GM23338 (cell line): ENCODE data around the gene MORC2. TPM values are rescaled to one million over a fixed set of nuclear protein-coding genes. Genes with fewer than 3 reads are reported as not detected.

Source experiments
- ATAC-seq: fragments of 200-7000 bp; cut with Tn5 transposase; 3 replicates; pipeline ENCODE4 v1.9.1; 2020
- DNase-seq: peaks from one replicate; pipeline ENCODE4 v3.0.0-alpha.2; 2015; ENCODE audit warnings: low spot score
- H2AFZ ChIP-seq: fragments of 200-600 bp; sonication (generic); 2 replicates; pipeline ENCODE4 v1.8.0; 2016; ENCODE audit warnings: antibody characterized with exemption, mild to moderate bottlenecking, moderate library complexity
- H3F3A ChIP-seq: fragments of 200-600 bp; sonication (generic); replicated peaks from 2 replicates; pipeline ENCODE4 v1.8.0; 2017; ENCODE audit warnings: antibody characterized with exemption, mixed run types, low read depth
- H3K27ac ChIP-seq: fragments of 200-600 bp; sonication (generic); 2 replicates; pipeline ENCODE4 v1.6.1; 2016; ENCODE audit warnings: low read depth
- H3K27me3 ChIP-seq: fragments of 200-600 bp; sonication (generic); 2 replicates; pipeline ENCODE4 v1.8.0; 2016; ENCODE audit warnings: mild to moderate bottlenecking, mixed run types, moderate library complexity; ENCODE audit not compliant: insufficient read depth
- H3K36me3 ChIP-seq: fragments of 200-600 bp; sonication (generic); 2 replicates; pipeline ENCODE4 v1.8.0; 2016; ENCODE audit warnings: mild to moderate bottlenecking; ENCODE audit not compliant: insufficient read depth
- H3K4me1 ChIP-seq: fragments of 200-600 bp; sonication (generic); 2 replicates; pipeline ENCODE4 v1.8.0; 2016; ENCODE audit warnings: mild to moderate bottlenecking, moderate library complexity; ENCODE audit not compliant: insufficient read depth
- H3K4me2 ChIP-seq: fragments of 200-600 bp; sonication (generic); 2 replicates; pipeline ENCODE4 v1.7.1; 2017; ENCODE audit warnings: mixed run types
- H3K4me3 ChIP-seq: fragments of 200-600 bp; sonication (generic); 2 replicates; pipeline ENCODE4 v1.6.1; 2016; ENCODE audit warnings: mixed run types
- H3K79me2 ChIP-seq: fragments of 200-600 bp; sonication (generic); replicated peaks from 2 replicates; pipeline ENCODE4 v1.8.0; 2017; ENCODE audit warnings: mild to moderate bottlenecking; ENCODE audit not compliant: insufficient read depth
- H3K9me2 ChIP-seq: fragments of 200-600 bp; sonication (generic); 2 replicates; pipeline ENCODE4 v1.8.0; 2017; ENCODE audit not compliant: insufficient read depth
- H4K20me1 ChIP-seq: fragments of 200-600 bp; sonication (generic); replicated peaks from 2 replicates; pipeline ENCODE4 v1.8.0; 2017; ENCODE audit warnings: mild to moderate bottlenecking; ENCODE audit not compliant: insufficient read depth
- H3K27ac Mint-ChIP-seq: 2 replicates; pipeline ENCODE4 v1.8.0; 2020; ENCODE audit warnings: inconsistent platforms, mild to moderate bottlenecking, moderate library complexity, mixed read lengths
- H3K27me3 Mint-ChIP-seq: 3 replicates; pipeline ENCODE4 v1.8.0; 2022; ENCODE audit warnings: low read depth, mild to moderate bottlenecking, moderate library complexity, mixed read lengths, inconsistent platforms; ENCODE audit not compliant: insufficient read depth, poor library complexity
- H3K36me3 Mint-ChIP-seq: 3 replicates; pipeline ENCODE4 v1.8.0; 2021; ENCODE audit warnings: low read depth, mild to moderate bottlenecking, inconsistent platforms, moderate library complexity, mixed read lengths
- H3K4me1 Mint-ChIP-seq: 3 replicates; pipeline ENCODE4 v1.8.0; 2020; ENCODE audit warnings: mild to moderate bottlenecking, inconsistent platforms, mixed read lengths
- H3K4me3 Mint-ChIP-seq: 3 replicates; pipeline ENCODE4 v1.8.0; 2021; ENCODE audit warnings: moderate library complexity, mild to moderate bottlenecking, inconsistent platforms, mixed read lengths
- H3K9me3 Mint-ChIP-seq: 3 replicates; pipeline ENCODE4 v1.8.0; 2020; ENCODE audit warnings: moderate library complexity, mild to moderate bottlenecking, inconsistent platforms, mixed read lengths
- CREB1 ChIP-seq: fragments of 250-450 bp; sonication (Bioruptor Pico); IDR thresholded peaks from 2 replicates; pipeline ENCODE4 v1.5.0; 2020; ENCODE audit warnings: low read depth, mild to moderate bottlenecking, moderate library complexity
- EZH2 ChIP-seq: fragments of 200-600 bp; sonication (generic); IDR thresholded peaks from one replicate; pipeline ENCODE4 v1.8.0; 2017; ENCODE audit warnings: antibody characterized with exemption, mild to moderate bottlenecking, low read depth; ENCODE audit not compliant: unreplicated experiment
- JUNB ChIP-seq: IDR thresholded peaks from one replicate; pipeline ENCODE4 v1.6.1; 2016; ENCODE audit warnings: antibody characterized with exemption; ENCODE audit not compliant: unreplicated experiment
- NANOG ChIP-seq: IDR thresholded peaks from 2 replicates; pipeline ENCODE4 v1.6.1; 2016; ENCODE audit warnings: antibody characterized with exemption, borderline replicate concordance
- ZNF114 ChIP-seq: fragments of 250-450 bp; sonication (Bioruptor Pico); IDR thresholded peaks from 2 replicates; pipeline ENCODE4 v1.5.0; 2020; ENCODE audit warnings: mild to moderate bottlenecking, moderate library complexity
- polyA plus RNA-seq: library from polyadenylated mRNA; unstranded; fragments of >200 nt; fragmentation: Nextera tagmentation; extraction: Ambion mirVana; gene quantifications from 2 replicates; pipeline ENCODE4 v1.2.1, GENCODE V29; 2016
- total RNA-seq: library from RNA; depleted of rRNA; stranded (reverse); fragments of >200 nt; shearing (Covaris generic); gene quantifications from 2 replicates; pipeline ENCODE4 v1.2.3, GENCODE V29; 2014
- TF ChIP-seq, protein P1 (sequence below): fragments of 250-450 bp; sonication (Bioruptor Pico); IDR thresholded peaks from 2 replicates; pipeline ENCODE4 v1.5.0; 2020; ENCODE audit warnings: mild to moderate bottlenecking, moderate library complexity

Gene MORC2
- total and polyA plus RNA-seq, 2 experiments from 2014 or later: 33.1 to 63.8 TPM

DNA sequence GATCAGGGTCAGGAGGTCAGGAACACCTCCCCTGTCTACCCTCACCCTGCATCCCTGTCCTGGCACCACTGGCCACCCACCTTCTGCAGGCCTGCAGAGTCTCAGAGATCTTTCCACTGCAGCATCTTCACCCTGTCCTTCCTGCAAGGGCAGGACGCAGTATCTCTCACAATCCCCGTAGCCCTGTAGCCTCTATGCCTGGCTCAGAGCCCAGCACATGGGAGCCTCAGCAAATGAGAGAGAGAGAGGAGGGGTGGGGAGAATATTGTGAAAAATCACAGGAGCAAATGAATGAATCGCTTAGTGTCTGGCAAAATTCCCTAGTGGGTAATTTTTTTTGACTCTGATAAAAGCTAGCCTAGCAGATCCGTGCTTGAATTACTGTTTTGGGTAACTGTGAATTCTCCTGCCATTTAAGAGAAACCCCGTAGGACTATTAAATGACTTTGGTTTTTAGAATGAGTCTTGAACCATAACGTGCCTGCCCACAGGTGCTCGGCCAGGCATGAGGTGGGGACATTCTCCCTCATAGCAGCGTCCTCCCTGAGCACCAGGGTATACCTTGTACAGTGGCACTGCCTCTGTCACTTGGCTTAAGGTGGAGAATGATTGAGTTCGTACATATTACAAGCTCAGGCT lies 91.5 kb downstream of the MORC2 start (continued):
- TF ChIP-seq, protein P1, sequence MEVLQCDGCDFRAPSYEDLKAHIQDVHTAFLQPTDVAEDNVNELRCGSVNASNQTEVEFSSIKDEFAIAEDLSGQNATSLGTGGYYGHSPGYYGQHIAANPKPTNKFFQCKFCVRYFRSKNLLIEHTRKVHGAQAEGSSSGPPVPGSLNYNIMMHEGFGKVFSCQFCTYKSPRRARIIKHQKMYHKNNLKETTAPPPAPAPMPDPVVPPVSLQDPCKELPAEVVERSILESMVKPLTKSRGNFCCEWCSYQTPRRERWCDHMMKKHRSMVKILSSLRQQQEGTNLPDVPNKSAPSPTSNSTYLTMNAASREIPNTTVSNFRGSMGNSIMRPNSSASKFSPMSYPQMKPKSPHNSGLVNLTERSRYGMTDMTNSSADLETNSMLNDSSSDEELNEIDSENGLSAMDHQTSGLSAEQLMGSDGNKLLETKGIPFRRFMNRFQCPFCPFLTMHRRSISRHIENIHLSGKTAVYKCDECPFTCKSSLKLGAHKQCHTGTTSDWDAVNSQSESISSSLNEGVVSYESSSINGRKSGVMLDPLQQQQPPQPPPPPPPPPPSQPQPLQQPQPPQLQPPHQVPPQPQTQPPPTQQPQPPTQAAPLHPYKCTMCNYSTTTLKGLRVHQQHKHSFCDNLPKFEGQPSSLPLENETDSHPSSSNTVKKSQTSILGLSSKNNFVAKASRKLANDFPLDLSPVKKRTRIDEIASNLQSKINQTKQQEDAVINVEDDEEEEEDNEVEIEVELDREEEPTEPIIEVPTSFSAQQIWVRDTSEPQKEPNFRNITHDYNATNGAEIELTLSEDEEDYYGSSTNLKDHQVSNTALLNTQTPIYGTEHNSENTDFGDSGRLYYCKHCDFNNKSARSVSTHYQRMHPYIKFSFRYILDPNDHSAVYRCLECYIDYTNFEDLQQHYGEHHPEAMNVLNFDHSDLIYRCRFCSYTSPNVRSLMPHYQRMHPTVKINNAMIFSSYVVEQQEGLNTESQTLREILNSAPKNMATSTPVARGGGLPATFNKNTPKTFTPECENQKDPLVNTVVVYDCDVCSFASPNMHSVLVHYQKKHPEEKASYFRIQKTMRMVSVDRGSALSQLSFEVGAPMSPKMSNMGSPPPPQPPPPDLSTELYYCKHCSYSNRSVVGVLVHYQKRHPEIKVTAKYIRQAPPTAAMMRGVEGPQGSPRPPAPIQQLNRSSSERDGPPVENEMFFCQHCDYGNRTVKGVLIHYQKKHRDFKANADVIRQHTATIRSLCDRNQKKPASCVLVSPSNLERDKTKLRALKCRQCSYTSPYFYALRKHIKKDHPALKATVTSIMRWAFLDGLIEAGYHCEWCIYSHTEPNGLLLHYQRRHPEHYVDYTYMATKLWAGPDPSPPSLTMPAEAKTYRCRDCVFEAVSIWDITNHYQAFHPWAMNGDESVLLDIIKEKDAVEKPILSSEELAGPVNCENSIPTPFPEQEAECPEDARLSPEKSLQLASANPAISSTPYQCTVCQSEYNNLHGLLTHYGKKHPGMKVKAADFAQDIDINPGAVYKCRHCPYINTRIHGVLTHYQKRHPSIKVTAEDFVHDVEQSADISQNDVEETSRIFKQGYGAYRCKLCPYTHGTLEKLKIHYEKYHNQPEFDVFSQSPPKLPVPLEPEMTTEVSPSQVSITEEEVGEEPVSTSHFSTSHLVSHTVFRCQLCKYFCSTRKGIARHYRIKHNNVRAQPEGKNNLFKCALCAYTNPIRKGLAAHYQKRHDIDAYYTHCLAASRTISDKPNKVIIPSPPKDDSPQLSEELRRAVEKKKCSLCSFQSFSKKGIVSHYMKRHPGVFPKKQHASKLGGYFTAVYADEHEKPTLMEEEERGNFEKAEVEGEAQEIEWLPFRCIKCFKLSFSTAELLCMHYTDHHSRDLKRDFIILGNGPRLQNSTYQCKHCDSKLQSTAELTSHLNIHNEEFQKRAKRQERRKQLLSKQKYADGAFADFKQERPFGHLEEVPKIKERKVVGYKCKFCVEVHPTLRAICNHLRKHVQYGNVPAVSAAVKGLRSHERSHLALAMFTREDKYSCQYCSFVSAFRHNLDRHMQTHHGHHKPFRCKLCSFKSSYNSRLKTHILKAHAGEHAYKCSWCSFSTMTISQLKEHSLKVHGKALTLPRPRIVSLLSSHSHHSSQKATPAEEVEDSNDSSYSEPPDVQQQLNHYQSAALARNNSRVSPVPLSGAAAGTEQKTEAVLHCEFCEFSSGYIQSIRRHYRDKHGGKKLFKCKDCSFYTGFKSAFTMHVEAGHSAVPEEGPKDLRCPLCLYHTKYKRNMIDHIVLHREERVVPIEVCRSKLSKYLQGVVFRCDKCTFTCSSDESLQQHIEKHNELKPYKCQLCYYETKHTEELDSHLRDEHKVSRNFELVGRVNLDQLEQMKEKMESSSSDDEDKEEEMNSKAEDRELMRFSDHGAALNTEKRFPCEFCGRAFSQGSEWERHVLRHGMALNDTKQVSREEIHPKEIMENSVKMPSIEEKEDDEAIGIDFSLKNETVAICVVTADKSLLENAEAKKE: no peak

GRCh38 chr22:30876221-30876751 lies 92.3 kb downstream of the MORC2 start:
- H3K36me3 ChIP-seq: no peaks in the 10 kb centered on the region
- no peak for ATAC-seq
- H3K4me3 ChIP-seq: no peak overlapping the region
- no peak overlapping the region for H3K27ac Mint-ChIP-seq
- no peaks in the 10 kb centered on the region for H4K20me1 ChIP-seq
- peaks cover 3% of the 10 kb centered on the region for H3K4me1 Mint-ChIP-seq
- H3K4me1 ChIP-seq: no peaks in the 10 kb centered on the region
- no peaks in the 10 kb centered on the region for H3K36me3 Mint-ChIP-seq
- H3K4me3 Mint-ChIP-seq: no peak overlapping the region
- H3K27ac ChIP-seq: no peak overlapping the region
- no peaks in the 10 kb centered on the region for H3K27me3 ChIP-seq
- no peak for DNase-seq
- peaks cover 2% of the 10 kb centered on the region for H3K27me3 Mint-ChIP-seq
- no peaks in the 10 kb centered on the region for H3K9me3 Mint-ChIP-seq
- H3F3A ChIP-seq: no peaks in the 10 kb centered on the region
- H2AFZ ChIP-seq: no peak overlapping the region
- no peaks in the 10 kb centered on the region for H3K79me2 ChIP-seq
- H3K4me2 ChIP-seq: no peak overlapping the region
- H3K9me2 ChIP-seq: no peaks in the 10 kb centered on the region
- TF ChIP-seq CREB1 (CRISPR knock-in tag) (no peak), ZNF114 (CRISPR knock-in tag) (no peak), JUNB (no peak), NANOG (no peak), EZH2 (no peak)
- TF ChIP-seq, protein P1: no peak
